ES-I3 (cell line): ENCODE results near the gene ARMH3.
"Not testable (repeated sequence)": the region's sequence is repeated elsewhere in the genome, so short reads cannot be mapped to it uniquely, and the experiment has no call there.

ENCODE experiments used
- H3K36me3 ChIP-seq: 2 replicates; pipeline ENCODE4 v1.6.1; 2013; ENCODE audit warnings: mild to moderate bottlenecking, low read length, control low read depth, moderate library complexity; ENCODE audit not compliant: insufficient read depth
- H3K4me1 ChIP-seq: 2 replicates; pipeline ENCODE4 v1.6.1; 2013; ENCODE audit warnings: mild to moderate bottlenecking, control low read depth, low read length; ENCODE audit not compliant: insufficient read depth
- H3K9ac ChIP-seq: 2 replicates; pipeline ENCODE4 v1.6.1; 2013; ENCODE audit warnings: low read depth, mild to moderate bottlenecking, low read length, moderate library complexity
- H3K9me3 ChIP-seq: 2 replicates; pipeline ENCODE4 v1.6.1; 2013; ENCODE audit warnings: mild to moderate bottlenecking, low read length, moderate library complexity; ENCODE audit not compliant: control insufficient read depth, insufficient read depth

Gene ARMH3

DNA sequence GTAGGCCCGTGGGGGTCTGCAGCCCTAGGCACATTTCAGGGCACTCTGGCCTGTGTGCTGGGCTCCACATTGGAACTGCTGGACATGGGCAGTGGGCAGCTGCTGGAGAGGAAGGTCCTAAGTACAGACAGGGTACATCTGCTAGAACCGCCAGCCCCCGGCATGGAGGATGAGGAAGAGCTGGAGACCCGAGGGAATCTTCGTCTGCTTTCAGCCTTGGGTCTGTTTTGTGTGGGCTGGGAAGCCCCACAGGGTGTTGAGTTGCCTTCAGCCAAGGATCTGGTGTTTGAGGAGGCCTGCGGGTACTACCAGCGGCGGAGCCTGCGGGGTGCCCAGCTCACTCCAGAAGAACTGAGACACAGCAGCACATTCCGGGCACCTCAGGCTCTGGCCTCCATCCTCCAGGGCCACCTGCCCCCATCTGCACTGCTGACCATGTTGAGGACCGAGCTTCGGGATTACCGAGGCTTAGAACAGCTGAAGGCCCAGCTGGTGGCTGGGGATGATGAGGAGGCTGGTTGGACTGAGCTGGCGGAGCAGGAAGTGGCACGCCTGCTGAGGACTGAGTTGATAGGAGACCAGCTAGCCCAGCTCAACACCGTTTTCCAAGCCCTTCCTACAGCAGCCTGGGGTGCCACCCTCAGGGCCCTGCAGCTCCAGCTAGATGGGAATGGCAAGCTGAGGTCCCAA, 10.6 kb upstream of the ARMH3 start:
- no peaks in the 10 kb centered on the region for H3K4me1 ChIP-seq
- no peaks in the 10 kb centered on the region for H3K36me3 ChIP-seq
- H3K9me3 ChIP-seq = no peaks in the 10 kb centered on the region
- no peak overlapping the region; the same call in 1 of the 2 replicates for H3K9ac ChIP-seq

DNA sequence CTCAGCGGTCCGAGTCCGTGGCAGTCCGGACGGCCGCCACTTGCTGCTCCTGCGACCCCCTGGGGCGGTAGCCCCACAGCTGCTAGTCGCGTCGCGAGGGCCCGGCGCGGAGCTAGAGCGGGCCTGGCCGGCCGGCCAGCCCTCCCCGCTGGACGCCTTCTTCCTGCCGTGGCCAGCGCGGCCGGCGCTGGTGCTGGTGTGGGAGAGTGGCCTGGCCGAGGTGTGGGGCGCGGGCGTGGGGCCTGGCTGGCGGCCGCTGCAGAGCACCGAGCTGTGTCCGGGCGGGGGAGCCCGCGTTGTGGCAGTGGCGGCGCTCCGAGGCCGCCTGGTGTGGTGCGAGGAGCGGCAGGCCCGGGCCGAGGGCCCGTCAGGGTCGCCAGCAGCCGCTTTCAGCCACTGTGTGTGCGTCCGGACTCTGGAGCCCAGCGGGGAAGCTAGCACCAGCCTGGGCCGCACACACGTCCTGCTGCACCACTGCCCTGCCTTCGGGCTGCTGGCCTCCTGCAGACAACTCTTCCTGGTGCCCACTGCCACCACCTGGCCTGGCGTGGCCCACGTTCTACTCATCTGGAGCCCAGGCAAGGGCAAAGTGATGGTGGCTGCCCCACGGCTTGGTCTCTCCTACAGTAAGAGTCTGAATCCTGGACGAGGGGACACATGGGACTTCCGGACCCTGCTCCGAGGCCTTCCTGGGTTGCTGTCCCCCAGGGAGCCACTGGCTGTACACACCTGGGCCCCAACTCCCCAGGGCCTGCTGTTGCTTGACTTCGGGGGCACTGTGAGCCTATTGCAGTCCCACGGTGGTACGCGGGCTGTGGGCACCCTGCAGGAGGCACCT, 9.8 kb upstream of the ARMH3 start:
- H3K36me3 ChIP-seq = no peaks in the 10 kb centered on the region

DNA sequence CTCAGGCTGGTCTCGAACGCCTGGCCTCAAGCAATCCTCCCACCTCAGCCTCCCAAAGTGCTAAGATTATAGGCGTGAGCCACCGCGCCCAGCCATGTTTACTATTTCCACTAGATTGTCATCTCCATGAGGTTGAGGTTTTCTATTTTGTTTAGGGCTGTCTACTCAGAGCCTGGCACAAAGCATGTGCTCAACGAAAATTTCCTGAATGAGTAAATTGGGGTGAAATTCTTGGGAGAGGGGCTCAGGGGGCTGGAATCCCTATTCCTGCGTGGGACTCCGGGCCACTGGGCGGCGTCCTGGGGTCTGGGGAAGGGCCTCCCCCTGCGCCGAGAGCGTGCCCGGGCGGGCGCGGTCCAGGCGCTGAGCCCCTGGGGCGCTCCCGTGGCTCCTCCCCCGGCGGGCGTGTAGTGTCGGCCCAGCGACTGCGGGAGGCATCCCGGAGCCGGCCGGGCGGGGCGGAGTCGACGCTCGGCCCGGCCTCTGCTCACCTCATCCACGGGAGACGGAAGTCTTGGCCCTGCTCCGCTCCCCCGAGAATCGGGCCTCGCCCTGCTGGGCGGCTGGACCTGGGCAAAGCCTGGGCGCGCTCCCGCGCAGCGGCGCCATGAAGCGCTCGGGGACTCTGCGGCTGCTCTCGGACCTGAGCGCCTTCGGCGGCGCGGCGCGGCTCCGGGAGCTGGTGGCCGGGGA, 9.0 kb upstream of the ARMH3 start, which contains the start of gene HPS6:
TSS of gene HPS6 (plus strand) at position 482 of the 693 bp plus-strand sequence. CDS start at position 608, 126 bp downstream.
- Histone ChIP-seq H3K9me3 (no peaks in the 10 kb centered on the region), H3K36me3 (no peaks in the 10 kb centered on the region), H3K9ac (peak within 1 kb of the TSS; percentile 96), H3K4me1 (no peaks in the 10 kb centered on the region)

More for the DNA sequence above, 9.8 kb upstream of the ARMH3 start:
- H3K9me3 ChIP-seq = no peaks in the 10 kb centered on the region
- H3K4me1 ChIP-seq = no peaks in the 10 kb centered on the region
- peak overlapping the region; percentile 96 for H3K9ac ChIP-seq

DNA sequence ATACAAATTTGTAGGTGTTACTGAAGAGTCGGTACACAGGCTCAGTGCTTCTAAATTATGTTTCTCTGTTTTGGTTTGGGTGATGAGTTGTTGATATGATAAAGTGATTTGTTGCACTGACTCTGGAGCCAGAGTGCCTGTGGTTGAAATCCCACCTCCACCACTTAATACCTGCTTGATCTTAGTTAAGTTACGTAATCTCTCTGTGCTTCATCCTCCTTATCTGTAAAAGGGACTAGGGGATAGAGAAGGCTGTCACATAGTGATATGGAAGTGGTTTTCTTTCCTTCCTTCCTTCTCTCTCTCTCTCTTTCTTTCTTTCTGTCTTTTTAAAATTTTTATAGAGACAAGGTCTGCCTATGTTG, 8.5 kb upstream of the ARMH3 start:
- H3K9ac ChIP-seq = peak overlapping the region; percentile 96; the same call in 1 of the 2 replicates

DNA sequence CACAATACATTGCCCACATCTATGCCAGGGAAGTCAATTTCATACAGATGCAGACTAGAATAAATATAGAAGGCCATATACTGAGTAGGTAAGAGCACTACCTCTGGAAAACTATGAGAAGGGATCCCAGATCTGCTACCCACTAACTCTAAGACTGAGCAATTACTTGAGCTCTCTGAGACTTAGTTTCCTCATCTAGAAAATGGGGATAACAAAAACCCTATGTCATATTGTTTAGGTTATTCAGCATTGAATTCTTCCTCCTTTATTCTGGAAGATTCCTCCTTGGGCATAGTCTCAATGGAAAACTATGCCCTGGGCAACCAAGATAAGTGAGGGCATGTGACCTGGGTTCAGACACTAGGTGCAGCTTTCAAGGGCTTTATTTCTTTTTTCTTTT, 4.0 kb upstream of the ARMH3 start:
- H3K9ac ChIP-seq = no peak overlapping the region
- no peaks in the 10 kb centered on the region for H3K9me3 ChIP-seq
- H3K4me1 ChIP-seq = peaks cover 3% of the 10 kb centered on the region; the same call in 1 of the 2 replicates
- H3K36me3 ChIP-seq = no peaks in the 10 kb centered on the region

More for the DNA sequence above, 8.5 kb upstream of the ARMH3 start:
- no peaks in the 10 kb centered on the region for H3K4me1 ChIP-seq
- H3K9me3 ChIP-seq = no peaks in the 10 kb centered on the region
- no peaks in the 10 kb centered on the region for H3K36me3 ChIP-seq

DNA sequence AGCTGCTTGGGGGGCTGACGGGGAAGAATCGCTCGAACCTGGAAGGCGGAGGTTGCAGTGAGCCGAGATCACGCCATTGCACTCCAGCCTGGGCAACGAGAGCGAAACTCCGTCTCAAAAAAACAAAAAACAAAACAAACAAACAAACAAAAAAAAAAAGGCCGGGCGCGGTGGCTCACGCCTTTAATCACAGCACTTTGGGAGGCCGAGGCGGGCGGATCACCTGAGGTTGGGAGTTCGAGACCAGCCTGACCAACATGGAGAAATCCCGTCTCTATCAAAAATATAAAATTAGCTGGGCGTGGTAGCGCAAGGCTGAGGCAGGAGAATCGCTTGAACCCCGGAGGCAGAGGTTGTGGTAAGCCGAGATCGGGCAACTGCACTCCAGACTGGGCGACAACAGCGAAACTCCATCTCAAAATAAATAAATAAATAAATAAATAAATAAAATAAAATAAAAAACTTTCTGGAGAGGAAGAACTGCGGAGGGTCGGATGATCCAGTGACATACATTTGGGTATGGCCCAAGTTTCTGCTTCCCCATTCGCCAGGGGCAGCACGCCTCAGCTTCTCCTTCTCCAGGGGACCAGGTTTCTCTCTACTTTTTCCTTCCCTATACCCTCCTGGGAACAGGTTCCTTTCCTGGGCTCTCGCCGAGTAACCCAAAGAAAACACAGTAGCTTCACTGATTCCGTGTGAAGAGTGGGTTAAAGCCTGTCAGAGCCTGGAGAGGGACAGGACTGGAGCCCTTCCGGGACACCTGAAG, 909 bp downstream of the ARMH3 start:
- H3K4me1 ChIP-seq = not testable (repeated sequence)
- peak overlapping the region; percentile 88 for H3K9ac ChIP-seq

DNA sequence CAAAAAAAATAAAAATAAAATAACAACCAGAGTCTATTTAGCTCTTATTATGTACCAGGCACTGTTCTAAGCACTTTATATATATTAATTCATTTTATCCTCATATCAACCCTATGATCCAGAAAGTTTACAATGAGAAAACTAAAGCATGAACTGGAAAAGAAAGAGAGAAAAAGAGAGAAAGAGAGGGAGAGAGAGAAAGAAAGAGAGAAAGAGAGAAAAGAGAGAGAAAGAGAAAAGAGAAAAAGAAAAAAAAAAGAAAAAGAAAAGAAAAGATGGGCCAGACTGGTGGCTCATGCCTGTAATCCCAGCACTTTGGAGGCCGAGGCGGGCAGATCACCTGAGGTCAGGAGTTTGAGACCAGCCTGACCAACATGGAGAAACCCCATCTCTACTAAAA, 9.9 kb downstream of the ARMH3 start:
- Histone ChIP-seq H3K4me1 (no peaks in the 10 kb centered on the region), H3K36me3 (no peaks in the 10 kb centered on the region), H3K9me3 (no peaks in the 10 kb centered on the region), H3K9ac (no peak overlapping the region)

More for the DNA sequence above, 909 bp downstream of the ARMH3 start:
- H3K9me3 ChIP-seq, H3K36me3 ChIP-seq: not testable (repeated sequence)

DNA sequence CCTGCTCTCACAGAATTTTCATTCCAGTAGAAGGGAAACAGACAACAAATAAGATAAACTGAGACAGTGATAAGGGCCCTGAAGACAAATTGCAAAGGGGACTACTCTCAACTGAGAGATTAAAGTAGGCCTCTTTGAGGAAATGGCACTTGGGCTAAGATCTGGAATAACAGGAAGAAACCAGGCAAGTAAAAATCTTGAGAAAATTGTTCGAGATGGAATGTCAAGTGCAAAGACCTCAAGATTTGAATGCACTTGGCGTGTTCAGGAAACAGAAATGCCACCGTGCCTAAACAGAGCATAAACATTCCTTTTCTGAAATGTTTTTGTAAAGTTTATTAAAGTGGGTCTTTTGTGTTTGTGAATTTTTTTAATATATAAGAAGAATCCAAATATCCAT, 10.7 kb downstream of the ARMH3 start:
- Histone ChIP-seq H3K9ac (no peak overlapping the region), H3K9me3 (no peaks in the 10 kb centered on the region), H3K36me3 (no peaks in the 10 kb centered on the region), H3K4me1 (no peaks in the 10 kb centered on the region)

DNA sequence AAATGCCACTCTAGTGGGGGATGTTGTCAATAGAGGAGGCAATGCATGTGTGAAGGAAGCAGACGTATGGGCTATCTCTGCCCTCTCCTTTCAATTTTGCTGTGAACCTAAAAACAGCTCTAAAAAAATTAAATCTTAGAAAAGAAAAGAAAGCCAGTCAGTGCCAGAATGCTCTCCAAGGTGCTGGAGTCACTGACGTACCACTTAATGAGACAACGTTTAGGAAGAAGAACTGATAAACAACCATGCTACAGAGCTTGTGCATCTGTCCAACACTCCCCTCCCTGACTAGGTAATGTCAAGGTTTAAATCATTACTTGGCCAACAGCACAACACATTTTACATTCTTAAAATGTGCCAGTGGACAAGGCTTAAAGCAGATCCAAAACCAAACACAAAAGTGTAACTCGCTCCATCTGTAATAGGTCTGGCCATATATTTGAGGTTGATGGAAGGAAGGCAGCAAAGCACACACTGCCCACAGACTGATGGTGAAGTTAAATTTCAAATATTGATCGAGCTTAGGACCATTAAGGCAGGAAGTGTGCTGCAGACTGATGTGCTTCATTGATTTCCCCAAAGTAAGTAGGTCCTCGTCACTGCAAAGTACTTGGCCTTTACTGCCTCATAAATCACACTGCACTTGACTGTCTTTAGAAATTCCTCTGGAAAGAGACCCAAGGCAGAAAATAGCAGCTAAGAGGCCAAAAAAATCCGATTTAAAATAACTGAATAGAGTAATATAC, 15.5 kb downstream of the ARMH3 start:
- Histone ChIP-seq H3K36me3 (0 out of 2 replicates have a peak, but pooled peaks cover 3% of the 10 kb centered on the region), H3K9ac (no peak overlapping the region), H3K9me3 (no peaks in the 10 kb centered on the region), H3K4me1 (no peaks in the 10 kb centered on the region)

DNA sequence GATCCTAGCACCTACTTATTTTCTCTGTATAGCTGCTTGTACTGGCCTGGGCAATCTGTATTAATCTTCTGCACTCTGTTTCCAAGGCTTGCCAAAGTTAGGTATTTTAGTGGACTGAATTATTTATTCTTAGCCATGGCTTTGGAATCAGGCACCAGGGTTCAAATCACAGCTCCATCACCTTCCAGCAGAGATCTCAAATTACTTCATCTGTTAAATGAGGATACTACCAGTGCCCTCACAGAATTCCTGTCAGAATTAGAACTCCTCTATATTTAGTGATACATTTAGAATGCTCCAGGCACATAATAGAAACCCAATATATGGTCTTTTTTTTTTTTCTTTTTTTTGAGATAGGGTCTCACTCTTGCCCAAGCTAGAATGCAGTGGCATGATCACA, 17.6 kb downstream of the ARMH3 start:
- 0 out of 2 replicates have a peak, but pooled peaks cover 3% of the 10 kb centered on the region for H3K36me3 ChIP-seq
- no peaks in the 10 kb centered on the region for H3K4me1 ChIP-seq
- no peaks in the 10 kb centered on the region for H3K9me3 ChIP-seq
- no peak overlapping the region for H3K9ac ChIP-seq

DNA sequence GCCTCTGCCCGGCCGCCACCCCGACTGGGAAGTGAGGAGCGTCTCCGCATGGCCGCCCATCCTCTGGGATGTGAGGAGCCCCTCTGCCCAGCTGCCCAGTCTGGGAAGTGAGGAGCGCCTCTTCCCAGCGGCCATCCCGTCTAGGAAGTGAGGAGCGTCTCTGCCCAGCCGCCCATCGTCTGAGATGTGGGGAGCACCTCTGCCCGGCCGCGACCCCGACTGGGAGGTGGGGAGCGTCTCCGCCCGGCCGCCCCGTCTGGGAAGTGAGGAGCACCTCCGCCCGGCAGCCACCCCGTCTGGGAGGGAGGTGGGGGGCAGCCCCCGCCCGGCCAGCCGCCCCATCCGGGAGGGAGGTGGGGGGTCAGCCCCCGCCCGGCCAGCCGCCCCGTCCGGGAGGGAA, 20.2 kb downstream of the ARMH3 start:
- not testable (repeated sequence) for H3K9ac ChIP-seq, H3K9me3 ChIP-seq, H3K4me1 ChIP-seq, H3K36me3 ChIP-seq

DNA sequence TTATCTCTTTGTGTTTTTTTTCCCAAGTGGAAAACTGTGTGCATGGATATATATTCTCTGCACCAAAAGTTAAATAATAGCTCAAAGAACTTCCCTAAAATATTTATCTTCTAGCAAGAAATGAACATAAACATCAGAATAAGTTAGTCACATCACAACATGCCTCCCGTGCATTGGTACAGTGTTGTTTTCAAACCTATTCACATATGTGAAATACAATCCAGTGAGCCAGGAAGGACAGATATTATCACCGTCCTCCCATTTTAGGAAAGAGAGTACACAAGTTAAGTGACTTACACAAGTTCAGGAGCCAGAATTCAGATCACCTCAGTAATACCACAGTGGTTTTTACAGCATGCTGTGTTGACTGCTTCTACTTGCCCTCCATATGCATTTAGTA, 22.2 kb downstream of the ARMH3 start:
- no peak overlapping the region for H3K9ac ChIP-seq
- peaks cover 8% of the 10 kb centered on the region; the same call in 1 of the 2 replicates for H3K36me3 ChIP-seq
- no peaks in the 10 kb centered on the region for H3K9me3 ChIP-seq
- no peaks in the 10 kb centered on the region for H3K4me1 ChIP-seq

DNA sequence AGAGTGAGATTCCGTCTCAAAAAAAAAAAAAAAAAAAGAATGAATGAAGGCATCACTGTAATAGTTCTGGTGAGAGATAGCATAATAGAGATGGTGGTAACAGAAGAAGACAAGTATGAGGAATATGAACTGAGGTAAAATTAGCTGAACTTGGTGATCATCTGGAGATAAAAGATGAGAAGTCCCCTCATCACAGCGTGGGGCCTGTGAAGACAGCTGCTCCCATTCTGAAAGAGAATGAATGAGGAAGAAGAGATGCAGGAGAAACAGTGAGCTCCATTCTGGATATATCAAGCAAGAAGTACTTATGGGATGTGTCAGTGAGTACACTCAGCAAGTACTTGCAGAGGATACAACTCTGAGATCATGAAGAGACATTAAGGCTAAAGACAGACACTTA, 28.7 kb downstream of the ARMH3 start:
- H3K36me3 ChIP-seq = peaks cover 3% of the 10 kb centered on the region; the same call in 1 of the 2 replicates
- no peak overlapping the region for H3K9ac ChIP-seq
- H3K4me1 ChIP-seq = no peaks in the 10 kb centered on the region
- H3K9me3 ChIP-seq = no peaks in the 10 kb centered on the region
